WI38 (cell line): Measurements from ENCODE around the gene CLMP.
A peak's percentile ranks its signal among the peaks of the same experiment; 100 is the strongest.
"Not testable (repeated sequence)": the region's sequence is repeated elsewhere in the genome, so short reads cannot be mapped to it uniquely, and the experiment has no call there.

Source experiments
- H3K4me3 ChIP-seq: 2 replicates; pipeline ENCODE4 v1.5.1; 2011; ENCODE audit warnings: low read depth, mild to moderate bottlenecking, control low read depth, low read length
- CTCF ChIP-seq: IDR thresholded peaks from 2 replicates; pipeline ENCODE4 v1.5.1; 2012; ENCODE audit warnings: low read depth, mild to moderate bottlenecking, control low read depth, low read length

CLMP gene

GRCh38 chr11:123132881-123133280, 62.2 kb downstream of the CLMP start:
- H3K4me3 ChIP-seq: no peak overlapping the region
- no peak for TF ChIP-seq CTCF

GRCh38 chr11:123132034-123132766, 62.8 kb downstream of the CLMP start:
- not testable (repeated sequence) for H3K4me3 ChIP-seq

GRCh38 chr11:123129920-123130319, 65.1 kb downstream of the CLMP start:
- no peak for TF ChIP-seq CTCF

DNA sequence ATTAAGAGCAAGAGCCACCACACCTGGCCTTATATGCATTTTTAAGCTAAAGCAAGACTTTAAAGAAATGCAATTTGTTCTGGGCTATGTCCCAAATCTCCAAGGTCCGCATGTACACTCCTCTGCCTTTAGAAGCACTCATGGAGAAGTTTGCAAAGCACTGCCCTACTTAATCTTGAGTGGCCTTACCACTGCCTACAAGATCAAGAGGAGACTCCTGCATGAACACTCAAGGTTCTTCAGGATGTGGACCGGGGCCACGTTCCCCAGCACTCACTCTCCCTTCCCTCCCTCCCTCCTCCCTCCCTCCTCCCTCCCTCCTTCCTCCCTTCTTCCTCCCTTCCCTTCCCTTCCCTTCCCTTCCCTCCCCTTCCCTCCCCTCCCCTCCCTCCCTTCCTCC, 69.9 kb downstream of the CLMP start:
- H3K4me3 ChIP-seq: no peak overlapping the region
- TF ChIP-seq CTCF: no peak

More at GRCh38 chr11:123129920-123130319, 65.1 kb downstream of the CLMP start:
- no peak overlapping the region for H3K4me3 ChIP-seq

GRCh38 chr11:123122852-123123251, 72.2 kb downstream of the CLMP start:
- no peak for TF ChIP-seq CTCF
- H3K4me3 ChIP-seq: peak overlapping the region; percentile 5

- peak overlapping the region; percentile 5 for H3K4me3 ChIP-seq
- no peak for TF ChIP-seq CTCF
Observed at GRCh38 chr11:123122341-123122740, 72.7 kb downstream of the CLMP start.

GRCh38 chr11:123116486-123116885, 78.6 kb downstream of the CLMP start:
- no peak for TF ChIP-seq CTCF
- no peak overlapping the region for H3K4me3 ChIP-seq

- peak; percentile 42 for TF ChIP-seq CTCF
- no peak overlapping the region for H3K4me3 ChIP-seq
Observed at GRCh38 chr11:123111465-123111864, 83.6 kb downstream of the CLMP start.
